Stimulated activated CD8-positive, alpha-beta memory T cell treated with anti-CD3 and anti-CD28 coated beads, Interleukin-12 subunit alpha, Interleukin-12 subunit beta, amount 100 ng/mL, for 24 hours (primary cell): ENCODE measurements around the gene ABL2.
A peak's percentile ranks its signal among the peaks of the same experiment; 100 is the strongest.
"Not testable (repeated sequence)": the region's sequence is repeated elsewhere in the genome, so short reads cannot be mapped to it uniquely, and the experiment has no call there.

Experiments
- DNase-seq: peaks from one replicate; pipeline ENCODE4 v3.0.0-alpha.2; 2020; ENCODE audit errors: extremely low read depth

The ABL2 gene

DNA sequence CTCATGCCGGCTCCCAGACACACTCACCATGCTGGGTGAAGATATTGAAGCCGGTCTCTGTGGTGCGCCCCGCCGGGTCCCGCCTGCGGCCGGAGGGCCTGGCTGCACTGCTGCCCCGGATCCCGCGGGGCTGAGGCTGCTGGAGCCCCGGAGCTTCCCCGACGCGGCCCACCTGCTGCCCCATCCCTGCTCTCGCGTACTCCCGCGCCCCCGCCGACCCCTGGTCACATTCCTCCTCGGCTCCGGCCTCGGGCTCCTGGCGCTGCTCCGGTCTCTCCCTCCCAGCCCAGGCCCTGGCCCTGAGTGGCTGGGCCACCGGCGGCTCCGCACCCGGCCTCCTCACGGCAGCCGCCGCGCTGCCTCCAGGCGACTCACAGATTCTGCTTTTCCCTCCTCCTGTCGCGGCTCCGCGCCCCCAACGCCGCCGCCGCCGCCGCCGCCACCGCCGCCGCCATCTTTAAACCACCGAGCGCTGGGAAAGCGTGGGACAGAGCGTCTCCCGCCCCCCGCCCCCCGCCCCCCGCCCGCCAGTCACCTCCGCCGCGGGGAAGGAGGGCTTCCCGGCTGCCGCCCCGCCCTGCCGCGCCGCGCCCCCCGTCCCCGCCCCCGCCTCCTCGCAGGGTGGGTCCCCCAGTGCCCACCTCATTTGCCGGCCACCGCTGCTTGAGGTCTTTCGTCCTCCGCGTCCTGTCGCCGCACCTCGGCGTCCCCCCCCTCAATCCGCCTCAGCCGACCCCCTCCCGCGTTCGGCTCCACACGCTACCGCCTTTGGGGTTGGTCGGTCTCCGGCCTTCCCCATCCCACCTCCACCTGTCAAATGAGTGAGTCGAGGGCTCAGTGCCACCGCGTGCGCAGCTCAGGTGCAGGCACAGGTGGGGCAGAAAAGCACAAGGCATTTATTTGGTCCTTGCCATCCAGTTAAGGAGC is at the start of gene ABL2:
Gene ABL2 (minus strand): TSS at position 464 of the 927 bp plus-strand sequence. CDS start 280 bp downstream, at position 184.
- DNase-seq: peak; percentile 15

DNA sequence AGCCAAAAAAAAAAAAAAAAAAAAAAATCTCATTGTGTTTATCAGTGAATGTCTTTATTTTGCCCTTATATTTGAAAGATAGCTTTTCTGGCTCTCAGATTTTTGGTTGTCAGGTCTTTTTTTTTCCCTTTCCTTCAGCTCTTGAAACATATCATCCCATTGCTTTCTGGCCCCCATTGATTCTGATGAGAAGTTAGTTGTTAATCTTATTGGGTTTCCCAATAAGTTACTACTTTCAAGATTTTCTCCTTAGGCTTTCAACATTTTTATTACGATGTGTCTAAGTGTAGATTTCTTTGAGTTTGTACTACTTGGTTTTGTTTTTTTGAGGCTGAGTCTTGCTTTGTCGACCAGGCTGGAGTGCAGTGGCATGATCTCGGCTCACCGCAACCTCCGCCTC is 49.4 kb upstream of the ABL2 start:
- DNase-seq: no peak

DNA sequence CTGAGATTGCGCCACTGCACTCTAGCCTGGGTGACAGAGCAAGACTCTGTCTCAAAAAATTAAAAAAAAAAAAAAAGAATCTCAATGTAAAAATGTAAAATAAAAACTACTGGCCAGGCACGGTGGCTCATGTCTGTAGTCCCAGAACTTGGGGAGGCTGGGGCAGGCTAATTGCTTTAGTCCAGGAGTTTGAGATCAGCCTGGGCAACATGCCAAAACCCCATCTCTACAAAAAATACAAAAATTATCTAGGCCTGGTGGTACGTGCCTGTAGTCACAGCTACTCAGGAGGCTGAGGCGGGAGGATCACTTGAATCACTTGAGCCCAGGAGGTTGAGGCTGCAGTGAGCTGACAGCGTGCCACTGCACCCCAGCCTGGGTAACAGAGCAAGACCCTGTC is 44.9 kb upstream of the ABL2 start:
- not testable (repeated sequence) for DNase-seq

DNA sequence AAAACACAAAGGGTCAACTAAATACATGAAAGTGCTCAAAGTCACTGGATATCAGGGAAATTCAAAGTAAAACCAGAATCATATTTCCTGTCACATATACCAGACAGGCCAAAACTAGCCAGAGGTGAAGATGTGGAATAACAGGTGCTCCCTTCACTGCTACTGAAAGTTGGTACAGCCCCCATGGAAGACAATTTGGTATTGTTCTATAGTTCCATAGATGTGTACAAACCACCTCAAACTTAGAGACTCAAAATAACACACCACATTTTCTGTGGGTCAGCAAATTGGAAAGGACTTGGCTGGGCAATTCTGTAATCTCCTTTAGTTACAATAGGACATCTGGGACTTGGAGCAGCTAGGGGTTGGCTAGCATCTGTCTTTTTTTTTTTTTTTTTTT is 39.6 kb upstream of the ABL2 start:
- DNase-seq: no peak

DNA sequence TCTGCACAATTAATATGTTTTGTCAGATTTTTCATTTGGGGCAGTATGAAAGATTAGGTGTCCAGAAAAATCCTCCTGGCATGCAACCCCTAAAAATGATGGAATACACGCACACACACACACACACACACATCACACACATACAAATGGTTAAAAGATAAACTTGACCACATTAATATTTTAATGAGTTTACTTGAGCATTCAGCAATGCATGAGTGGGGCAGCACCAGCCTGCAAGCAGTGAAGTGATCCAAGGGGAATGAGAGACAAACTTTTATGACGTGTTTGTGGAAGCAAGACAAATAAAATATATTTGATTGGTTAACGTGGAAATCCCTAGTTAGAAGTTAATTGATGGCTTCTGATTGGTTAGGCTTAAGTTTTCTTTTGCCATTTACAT is 35.0 kb upstream of the ABL2 start:
- no peak for DNase-seq

DNA sequence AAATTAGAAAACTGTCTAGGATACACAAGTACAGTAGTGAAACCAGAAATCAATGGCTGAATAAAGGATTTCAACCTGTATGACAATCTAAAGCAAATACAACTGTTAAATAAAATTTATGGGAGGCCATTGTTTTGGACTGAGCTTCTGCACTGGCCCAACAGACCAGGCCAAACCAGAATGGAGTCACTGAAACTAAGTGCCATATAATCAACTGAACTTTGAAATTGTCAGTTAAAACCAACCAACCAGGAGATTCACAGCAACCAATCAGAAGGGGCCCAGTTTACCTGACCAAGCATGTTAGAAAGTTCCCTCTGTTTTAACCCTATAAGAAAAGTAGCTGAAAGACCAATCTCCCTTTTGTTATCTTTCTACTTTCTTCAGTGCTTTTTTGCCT is 33.6 kb upstream of the ABL2 start:
- no peak for DNase-seq

DNA sequence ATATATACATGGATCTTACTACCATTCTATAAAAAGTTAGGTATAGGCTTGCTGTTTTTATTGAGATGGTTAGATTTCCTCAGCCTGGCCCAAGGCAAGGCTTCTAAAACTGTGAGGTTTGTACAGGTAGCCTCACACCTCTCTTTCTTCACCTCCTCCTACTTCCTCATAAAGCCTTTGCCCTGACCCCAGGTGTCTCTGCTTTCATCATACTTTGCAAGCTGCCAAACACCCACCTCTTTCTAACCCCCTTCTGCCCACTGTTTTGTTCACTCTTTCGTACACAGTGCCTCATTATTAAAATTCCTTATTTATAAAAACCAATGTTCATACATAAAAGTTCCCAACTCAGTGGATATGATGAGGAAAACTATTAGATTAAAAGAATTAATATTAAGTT is 32.7 kb upstream of the ABL2 start:
- DNase-seq: no peak

DNA sequence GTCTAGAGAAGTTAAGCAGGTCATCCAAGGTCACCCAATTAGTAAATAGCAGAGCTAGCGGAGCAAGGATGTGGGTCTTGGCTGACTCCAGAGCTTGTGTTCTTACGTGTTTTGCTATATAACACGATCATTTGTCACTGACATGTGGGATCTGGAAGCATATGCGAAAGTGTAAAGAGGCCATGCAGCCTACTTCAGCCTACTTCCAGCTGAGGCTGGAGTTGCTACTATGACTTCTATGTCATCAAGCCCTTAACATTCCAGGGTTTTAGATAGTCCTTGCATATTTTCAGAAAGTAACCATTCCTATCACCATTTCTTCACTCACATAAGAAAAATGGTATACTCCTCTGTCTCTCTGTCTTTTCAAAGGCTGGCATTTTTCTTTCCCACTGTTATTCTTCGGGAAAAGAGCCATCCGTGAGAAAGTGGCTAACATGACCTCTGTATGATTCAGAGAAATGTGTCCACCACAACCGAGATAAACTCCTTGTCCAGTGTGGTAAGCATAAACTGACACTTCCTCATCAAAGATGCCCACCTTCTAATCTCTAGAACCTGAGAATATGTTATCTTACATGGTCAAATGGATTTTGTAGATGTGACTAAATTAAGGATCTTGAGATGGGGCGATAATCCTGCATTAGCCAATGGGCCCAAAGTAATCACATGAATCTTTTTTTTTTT is 24.0 kb upstream of the ABL2 start:
- no peak for DNase-seq

DNA sequence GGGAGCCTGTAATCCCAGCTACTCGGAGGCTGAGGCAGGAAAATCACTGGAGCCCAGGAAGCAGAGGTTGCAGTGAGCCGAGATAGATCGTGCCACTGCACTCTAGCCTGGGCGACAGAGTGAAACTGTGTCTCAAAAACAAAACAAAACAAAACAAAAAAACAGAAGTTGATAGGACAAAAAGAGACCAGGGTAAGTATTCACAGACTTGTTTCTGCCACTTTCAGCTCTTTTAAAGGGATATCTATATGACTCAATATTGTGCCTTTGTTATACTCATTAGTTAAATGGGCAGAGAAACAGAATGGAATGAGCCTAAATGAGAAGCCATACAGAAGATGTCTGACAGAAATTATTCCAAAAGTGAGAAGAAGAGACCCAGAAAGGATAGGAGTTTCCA is 23.1 kb upstream of the ABL2 start:
- no peak for DNase-seq

DNA sequence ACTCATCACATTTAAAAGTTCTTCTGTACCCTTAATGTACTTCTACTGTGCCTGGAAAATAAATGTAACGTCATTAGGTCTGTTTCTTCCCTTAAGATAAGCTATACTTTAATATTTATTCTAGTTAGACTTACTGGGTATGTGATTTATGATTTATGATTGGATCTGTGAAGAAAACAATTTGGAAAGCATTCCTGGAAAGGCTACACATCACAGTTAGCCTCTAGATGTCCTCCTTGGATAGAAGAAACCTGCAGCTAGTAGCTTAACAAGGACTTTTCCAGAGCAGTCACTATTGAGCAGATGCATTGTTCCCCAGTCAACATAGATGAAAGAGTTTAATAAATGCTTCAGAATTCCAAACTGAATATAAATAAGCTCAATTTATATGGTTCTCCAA is 22.2 kb upstream of the ABL2 start:
- no peak for DNase-seq

DNA sequence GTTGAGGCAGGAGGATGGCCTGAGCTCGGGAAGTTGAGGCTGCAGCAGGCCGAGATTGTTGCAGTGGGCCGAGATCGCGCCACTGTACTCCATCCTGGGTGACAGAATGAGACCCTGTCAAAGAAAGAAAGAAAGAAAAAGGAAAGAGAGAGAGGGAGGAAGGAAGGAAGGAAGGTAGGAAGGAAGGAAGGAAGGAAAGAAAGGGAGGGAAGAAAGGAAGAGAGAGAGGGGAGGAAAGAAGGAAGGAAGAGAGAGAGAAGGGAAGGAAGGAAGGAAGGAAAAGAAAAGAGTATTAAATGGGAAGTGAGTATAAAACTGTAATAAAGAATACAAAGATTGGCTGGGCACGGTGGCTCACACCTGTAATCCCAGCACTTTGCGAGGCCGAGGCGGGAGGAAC is 18.4 kb upstream of the ABL2 start:
- no peak for DNase-seq

DNA sequence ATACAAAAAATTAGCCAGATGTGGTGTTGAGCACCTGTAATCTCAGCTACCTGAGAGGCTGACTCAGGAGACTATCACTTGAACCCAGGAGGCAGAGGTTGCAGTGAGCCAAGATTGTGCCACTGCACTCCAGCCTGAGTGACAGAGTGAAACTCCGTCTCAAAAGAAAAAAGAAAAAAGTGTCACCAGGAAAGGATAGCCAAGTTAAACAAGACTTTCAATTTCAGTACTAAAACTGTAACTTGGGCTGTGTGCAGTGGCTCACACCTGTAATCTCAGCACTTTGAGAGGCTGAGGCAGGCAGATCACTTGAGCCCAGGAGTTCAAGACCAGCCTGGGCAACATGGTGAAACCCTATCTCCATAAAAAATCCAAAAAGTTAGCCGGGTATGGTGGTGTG is 15.9 kb upstream of the ABL2 start:
- DNase-seq: not testable (repeated sequence)

DNA sequence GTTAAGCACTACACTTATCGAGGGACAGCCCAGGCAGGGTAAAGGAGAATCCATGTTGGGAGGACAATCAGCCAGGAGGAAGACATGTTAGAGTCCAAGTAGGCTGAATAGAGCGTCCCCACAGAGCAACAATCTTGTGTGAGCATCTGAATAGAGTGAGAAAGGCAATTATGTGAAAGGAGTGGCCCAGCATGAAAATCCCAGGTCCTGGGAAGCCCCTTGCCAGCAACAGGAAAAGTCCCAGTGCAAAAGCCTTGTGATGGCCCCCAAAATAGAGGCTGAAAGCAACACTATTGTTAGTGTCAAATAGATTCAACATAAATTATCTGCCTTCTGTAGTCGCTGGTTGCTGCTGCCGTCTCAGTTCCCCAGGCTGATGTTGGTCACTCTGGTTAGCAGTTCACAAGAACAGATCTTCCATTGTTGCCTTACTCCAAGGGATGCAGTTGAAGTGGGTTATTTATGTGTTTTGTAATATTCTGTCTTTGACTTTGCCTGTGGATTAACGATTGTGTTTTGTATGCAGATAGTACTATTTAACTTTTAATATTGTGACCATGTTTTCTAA is 12.1 kb upstream of the ABL2 start:
- DNase-seq: no peak

DNA sequence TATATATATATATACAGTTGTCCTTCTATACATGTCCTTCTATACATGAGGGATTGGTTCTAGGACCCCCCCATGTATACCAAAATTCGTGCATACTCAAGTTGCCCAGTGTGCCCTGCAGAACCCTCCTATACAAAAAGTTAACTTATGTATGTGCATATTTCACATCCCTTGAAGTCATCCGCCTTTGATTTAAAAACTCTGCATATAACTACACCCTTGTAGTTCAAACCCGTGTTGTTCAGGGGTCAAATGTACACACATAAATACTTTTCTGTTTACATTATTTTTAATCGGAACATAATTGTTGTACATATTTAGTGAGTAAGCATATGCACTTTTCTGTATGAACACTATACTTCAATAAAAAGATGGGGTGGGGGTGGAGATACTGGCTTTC is 7.7 kb upstream of the ABL2 start:
- no peak for DNase-seq

DNA sequence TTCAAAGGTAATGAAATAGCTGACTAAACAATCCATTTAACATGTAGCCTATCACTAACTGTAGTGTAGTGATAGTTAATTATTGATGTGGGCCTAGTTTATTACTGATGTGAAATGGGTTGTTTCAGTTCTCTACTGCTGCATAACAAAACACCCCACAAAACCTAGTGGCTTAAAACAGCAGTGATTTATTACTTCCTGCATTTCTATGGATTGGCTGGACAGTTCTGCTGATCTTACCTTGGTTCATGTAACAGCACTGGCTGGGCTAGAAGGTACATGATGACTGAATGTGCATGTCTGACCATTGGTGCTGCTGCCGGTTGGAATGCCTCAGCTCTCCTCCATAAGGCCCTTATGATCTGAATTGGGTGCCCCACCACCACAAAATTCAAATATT is 5.4 kb upstream of the ABL2 start:
- DNase-seq: no peak

DNA sequence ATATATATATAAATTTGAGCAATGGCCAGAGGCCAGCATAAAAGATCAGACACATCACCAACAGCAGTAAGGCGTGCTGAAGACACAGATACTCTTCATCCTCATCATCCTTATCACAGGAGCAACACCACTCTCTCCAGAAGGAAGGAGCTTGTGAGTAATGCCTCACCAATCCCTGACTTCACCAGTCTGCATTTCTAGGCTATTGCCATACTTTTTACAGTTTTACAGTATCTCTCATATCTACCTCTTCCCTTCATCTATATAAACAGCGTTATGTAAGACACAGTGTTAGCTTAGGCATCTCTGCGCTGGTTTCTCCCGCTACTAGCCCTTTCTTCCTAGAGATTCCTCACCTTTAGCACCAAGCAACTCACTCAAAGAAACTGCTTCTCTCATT is 2.4 kb upstream of the ABL2 start:
- no peak for DNase-seq

DNA sequence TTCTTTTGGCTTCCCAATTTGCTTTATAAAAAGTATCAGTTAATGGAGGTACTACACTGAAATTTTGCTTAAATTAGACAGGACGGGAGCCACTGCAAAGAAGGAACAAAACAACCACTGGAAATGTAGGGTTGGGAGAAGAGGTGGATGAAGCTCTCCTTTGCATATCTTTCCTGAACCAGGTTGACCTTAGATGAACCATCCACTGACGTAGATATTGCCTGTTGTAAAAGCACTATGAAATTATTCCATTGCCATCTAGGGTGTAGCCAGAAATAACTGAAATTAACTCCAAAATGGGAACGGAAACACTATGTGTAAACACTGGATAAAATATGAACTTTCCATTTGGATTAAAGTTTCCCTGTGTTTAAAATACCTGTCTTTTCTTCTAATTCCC is 1.2 kb upstream of the ABL2 start:
- DNase-seq: no peak

DNA sequence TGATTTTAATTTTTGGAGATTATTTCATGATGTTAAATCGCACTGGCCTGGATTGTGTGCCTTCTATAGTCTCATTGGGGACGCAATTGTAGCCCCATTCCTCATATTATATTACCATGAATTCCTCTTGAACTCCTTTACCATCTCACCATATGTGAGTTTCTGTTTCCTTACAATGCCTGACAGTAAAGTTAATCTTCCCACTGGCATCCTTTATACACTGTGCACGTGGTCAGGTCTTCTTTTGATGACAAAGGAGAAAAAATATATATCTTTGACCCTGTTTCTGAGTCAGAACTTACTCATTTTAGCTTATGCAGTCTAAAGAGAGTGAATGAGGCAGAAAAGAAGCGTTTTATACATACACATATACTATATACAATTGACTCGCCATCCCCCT is 774 bp upstream of the ABL2 start:
- DNase-seq: no peak

DNA sequence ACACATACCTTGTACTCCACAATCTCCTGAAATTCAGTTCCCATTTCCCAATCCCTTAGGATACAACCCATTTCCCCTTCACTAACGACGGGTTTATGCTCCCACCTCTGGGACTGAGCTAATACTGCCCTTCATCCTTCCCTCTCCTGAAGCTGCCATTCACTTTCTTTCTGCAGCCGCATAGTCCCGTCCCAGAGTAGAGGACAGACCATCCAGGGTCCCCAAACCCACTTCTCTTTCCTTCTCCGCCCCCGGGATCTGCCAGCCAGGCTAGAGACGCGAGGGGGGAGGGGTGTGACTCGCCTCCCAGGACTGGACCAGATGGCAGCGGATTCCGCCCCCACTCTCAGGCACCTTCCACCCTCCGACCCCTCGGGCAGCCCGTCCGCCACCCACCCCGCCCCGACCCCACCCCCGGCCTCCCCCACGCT is 679 bp downstream of the ABL2 start:
- DNase-seq: peak; percentile 11

DNA sequence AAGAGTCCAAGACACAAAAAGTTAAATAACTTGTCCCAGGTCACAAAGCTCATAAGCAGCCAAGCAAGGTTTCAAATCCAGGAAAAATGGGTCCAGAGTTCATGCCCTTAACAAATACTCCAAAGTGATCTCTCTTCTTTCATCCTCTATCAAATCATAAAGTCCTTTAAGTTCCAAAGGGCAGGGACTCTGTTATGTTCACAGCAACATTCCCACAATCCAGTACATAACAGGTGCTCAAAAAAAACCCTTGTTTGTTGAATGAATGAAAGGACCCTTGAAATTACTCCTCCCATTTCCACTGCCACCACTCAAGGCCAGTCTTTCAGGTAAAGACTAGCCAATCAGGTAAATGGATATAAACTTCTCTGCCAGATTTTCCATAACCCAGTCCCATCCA is 2.7 kb downstream of the ABL2 start:
- DNase-seq: no peak

DNA sequence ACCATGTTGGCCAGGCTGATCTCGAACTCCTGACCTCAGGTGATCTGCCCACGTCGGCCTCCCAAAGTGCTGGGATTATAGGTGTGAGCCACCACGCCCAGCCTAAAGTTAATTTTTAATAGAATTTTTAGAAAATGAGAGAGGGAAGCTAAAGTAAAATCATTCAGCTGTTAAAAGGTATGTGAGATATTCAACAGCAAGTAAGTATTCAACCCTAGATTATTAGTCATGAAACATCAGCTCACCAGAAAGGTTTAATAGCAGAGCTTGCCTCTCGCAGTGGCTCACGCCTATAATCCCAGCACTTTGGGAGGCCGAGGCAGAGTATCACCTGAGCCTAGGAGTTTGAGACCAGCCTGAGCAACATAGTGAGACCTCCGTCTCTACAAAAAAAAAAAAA is 5.0 kb downstream of the ABL2 start:
- DNase-seq: not testable (repeated sequence)

DNA sequence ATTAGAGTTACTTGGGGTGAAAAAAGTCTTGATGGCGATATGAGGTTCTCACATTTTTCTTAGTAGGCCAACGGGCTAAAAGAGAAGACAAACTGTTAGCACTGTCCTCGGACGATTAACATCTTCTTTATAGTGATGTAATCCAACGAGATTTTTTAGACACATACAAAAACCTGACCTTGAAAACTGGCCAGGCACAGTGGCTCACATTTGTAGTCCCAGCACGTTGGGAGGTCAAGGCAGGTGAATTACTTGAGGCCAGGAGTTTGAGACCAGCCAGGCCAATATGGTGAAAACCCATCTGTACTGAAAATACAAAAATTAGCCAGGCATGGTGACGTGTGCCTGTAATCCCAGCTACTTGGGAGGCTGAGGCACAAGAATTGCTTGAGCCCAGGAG is 8.4 kb downstream of the ABL2 start:
- DNase-seq: not testable (repeated sequence)

DNA sequence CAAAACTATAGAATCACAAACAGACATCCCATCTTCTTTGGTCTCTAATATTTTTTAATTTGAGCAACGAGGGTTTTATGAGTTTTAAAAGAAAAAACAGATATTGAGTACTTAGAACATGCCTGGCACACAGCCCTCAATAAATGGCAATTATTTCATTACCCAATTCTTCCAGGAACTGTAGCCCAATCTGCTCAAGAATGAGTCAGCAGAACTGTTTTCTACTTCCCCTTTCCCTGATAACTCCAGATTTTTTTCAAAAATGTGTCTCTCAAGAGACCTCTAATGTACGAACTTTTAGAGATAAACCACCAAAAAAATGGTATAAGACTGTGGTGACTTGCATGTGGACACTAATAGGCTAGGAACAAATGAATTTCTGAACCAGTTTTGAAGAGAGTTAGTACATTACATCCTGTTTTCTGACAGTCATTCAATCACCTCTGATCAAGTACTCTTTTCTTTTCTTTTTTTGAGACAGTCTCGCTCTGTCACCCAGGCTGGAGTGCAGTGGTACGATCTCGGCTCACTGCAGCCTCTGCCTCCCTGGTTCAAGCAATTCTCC is 11.5 kb downstream of the ABL2 start:
- DNase-seq: no peak
